ENCODE measurements around the gene TGM6.

The TGM6 gene

GRCh38 chr20:2408111-2408510 is 27.4 kb downstream of the TGM6 start:
- TF ChIP-seq CTCF (IDR thresholded peaks at IDR 0.05): no peak

- no peak for TF ChIP-seq CTCF (IDR thresholded peaks at IDR 0.05)
Observed at GRCh38 chr20:2416541-2417212, 36.0 kb downstream of the TGM6 start.

GRCh38 chr20:2417213-2417541 is 36.5 kb downstream of the TGM6 start:
- no peak for TF ChIP-seq CTCF (IDR thresholded peaks at IDR 0.05)

- no peak for TF ChIP-seq CTCF (IDR thresholded peaks at IDR 0.05)
Observed at GRCh38 chr20:2418388-2418787, 37.7 kb downstream of the TGM6 start.

- no peak for TF ChIP-seq CTCF (IDR thresholded peaks at IDR 0.05)
Observed at GRCh38 chr20:2420510-2420909, 39.8 kb downstream of the TGM6 start.

GRCh38 chr20:2421247-2421646 is 40.5 kb downstream of the TGM6 start:
- TF ChIP-seq CTCF (IDR thresholded peaks at IDR 0.05): peak; percentile 59

- no peak for TF ChIP-seq CTCF (IDR thresholded peaks at IDR 0.05)
Observed at GRCh38 chr20:2429051-2429450, 48.4 kb downstream of the TGM6 start.

GRCh38 chr20:2430538-2430937 is 49.8 kb downstream of the TGM6 start:
- TF ChIP-seq CTCF (IDR thresholded peaks at IDR 0.05): no peak

Data from LNCAP (cell line).